ENCODE measurements around the gene SPPL2B. TPM values are rescaled to one million over a fixed set of nuclear protein-coding genes. Genes with fewer than 3 reads are reported as not detected.

The SPPL2B gene
- total RNA-seq, 1 donor from 2014 or later: 95.7 TPM

DNA sequence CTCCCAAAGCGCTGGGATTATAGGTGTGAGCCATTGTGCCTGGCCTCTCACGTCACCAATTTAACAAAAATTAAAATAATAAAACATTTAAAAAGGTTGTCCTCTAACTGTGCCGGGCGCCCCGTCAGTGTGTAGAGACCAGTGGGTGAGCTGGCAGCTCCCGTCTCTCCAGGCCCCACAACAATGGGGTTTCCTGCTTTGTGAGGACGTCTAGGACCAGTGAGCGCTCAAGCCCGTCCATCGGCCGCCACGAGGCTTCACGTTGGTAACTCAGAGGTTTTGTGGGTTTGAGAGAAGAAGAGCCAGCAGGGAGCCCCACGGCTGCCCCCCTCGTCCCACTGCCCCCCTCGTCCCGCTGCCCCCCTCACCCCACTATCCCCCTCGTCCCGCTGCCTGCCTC lies 4.8 kb upstream of the SPPL2B start:
- TF ChIP-seq, protein P1, sequence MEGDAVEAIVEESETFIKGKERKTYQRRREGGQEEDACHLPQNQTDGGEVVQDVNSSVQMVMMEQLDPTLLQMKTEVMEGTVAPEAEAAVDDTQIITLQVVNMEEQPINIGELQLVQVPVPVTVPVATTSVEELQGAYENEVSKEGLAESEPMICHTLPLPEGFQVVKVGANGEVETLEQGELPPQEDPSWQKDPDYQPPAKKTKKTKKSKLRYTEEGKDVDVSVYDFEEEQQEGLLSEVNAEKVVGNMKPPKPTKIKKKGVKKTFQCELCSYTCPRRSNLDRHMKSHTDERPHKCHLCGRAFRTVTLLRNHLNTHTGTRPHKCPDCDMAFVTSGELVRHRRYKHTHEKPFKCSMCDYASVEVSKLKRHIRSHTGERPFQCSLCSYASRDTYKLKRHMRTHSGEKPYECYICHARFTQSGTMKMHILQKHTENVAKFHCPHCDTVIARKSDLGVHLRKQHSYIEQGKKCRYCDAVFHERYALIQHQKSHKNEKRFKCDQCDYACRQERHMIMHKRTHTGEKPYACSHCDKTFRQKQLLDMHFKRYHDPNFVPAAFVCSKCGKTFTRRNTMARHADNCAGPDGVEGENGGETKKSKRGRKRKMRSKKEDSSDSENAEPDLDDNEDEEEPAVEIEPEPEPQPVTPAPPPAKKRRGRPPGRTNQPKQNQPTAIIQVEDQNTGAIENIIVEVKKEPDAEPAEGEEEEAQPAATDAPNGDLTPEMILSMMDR (IDR thresholded peaks at IDR 0.05): no peak
- Histone ChIP-seq H3K9me3 (no peaks in the 10 kb centered on the region), H3K27me3 (no peaks in the 10 kb centered on the region), H3K4me1 (peaks cover 0 to 12% of the 10 kb centered on the region in 2 donors), H3K27ac (no peak overlapping the region), H3K36me3 (peaks cover 13 to 26% of the 10 kb centered on the region in 2 donors), H3K4me3 (no peak overlapping the region)
- DNase-seq (ENCODE audit: low spot score in 2 of 2): no peak
- intact Hi-C loops (cut with DNase I): no loop called here

DNA sequence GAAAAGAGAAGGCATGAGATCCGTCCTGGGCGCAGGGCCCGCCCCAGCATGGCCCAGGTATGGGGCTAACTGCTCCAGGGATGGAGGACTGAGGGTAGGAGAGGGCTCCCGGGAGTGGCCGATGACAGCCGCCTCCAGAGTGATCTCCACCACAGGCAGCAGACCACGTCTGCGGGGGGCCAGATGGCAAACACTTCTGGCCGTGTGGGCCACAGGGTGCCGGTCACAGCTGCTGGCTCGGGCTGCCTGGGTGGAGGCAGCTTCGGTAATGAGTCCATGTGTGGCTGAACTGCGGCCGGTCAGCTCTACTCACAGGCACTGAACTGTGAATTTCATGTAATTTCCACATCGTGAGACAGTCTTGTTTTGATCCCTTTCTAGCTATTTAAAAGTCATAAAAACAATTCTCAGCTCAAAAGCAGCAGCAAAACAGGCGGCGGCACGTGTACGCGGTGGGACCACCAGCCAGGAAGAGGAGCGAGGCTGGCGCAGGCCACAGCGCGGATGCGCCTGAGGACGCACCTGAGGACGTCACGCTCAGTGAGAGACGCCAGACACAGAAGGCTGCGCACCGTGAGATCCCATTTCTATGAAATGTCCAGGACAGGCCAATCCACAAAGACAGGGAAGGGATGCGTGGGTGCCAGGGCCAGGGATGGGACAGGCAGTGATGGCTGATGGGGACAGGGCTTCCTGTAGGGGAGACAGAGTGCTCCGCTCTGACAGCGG lies 4.1 kb upstream of the SPPL2B start:
- Histone ChIP-seq H3K9me3 (no peaks in the 10 kb centered on the region), H3K4me1 (peaks cover under 1 to 16% of the 10 kb centered on the region in 2 donors), H3K27ac (no peak overlapping the region), H3K36me3 (peaks cover 13 to 26% of the 10 kb centered on the region in 2 donors), H3K27me3 (no peaks in the 10 kb centered on the region), H3K4me3 (no peak overlapping the region)
- TF ChIP-seq, protein P1 (IDR thresholded peaks at IDR 0.05): no peak
- intact Hi-C loops (cut with DNase I): no loop called here
- no peak for DNase-seq (ENCODE audit: low spot score in 2 of 2)

DNA sequence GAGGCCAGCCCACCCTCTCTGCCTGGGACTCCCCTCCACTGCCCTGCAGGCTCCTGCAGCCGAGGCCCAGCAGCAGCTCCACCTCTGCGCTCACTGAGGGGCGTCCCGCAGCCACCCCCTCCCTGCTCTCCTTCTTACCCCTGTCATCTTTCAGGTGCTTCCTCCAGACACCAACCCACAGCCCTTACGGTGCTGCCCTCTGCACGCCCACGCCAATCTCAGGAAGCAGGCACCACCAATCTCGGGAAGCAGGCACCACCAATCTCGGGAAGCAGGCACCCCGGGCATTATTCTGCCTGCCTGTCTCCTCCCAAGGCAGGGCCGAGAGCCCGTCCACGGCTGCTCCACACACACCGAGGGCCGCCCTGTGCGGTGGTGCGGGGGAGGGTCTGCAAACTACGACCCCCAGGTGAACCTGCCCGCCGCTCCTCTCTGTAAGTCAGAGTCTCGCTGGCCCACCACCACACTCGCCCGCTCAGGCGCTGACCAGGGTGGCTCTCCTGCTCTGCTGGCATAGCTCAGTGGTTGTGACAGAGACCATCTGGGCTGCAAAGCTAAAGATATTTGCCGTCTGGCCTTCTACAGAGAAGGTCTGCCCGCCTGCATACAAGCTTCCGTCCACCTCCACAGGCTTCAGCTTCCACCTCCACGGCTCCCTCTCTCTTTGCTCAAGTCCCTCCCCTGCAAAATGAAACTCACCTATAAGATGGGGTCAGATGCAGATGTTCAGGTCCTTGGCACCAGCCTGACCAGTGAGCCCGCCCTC lies 3.0 kb upstream of the SPPL2B start:
- H3K36me3 ChIP-seq: peaks cover 13 to 26% of the 10 kb centered on the region in 2 donors
- intact Hi-C loops (cut with DNase I): no loop called here

GRCh38 chr19:2326699-2327360 lies 1.7 kb upstream of the SPPL2B start:
- peak overlapping the region; percentile 73 to 84 for H3K4me3 ChIP-seq
- H3K4me1 ChIP-seq: peaks cover 2 to 28% of the 10 kb centered on the region in 2 donors
- no peaks in the 10 kb centered on the region for H3K9me3 ChIP-seq
- H3K27me3 ChIP-seq: no peaks in the 10 kb centered on the region
- no peak for DNase-seq (ENCODE audit: low spot score in 2 of 2)
- intact Hi-C loops (cut with DNase I): no loop called here
- H3K27ac ChIP-seq: no peak overlapping the region
- H3K36me3 ChIP-seq: peaks cover 10 to 26% of the 10 kb centered on the region in 2 donors
- TF ChIP-seq, protein P1 (IDR thresholded peaks at IDR 0.05): no peak

More for the DNA sequence above, 3.0 kb upstream of the SPPL2B start:
- no peak for DNase-seq (ENCODE audit: low spot score in 2 of 2)
- TF ChIP-seq, protein P1 (IDR thresholded peaks at IDR 0.05): no peak
- H3K9me3 ChIP-seq: no peaks in the 10 kb centered on the region
- H3K27ac ChIP-seq: no peak overlapping the region
- no peak overlapping the region for H3K4me3 ChIP-seq
- peaks cover 2 to 27% of the 10 kb centered on the region in 2 donors for H3K4me1 ChIP-seq
- no peaks in the 10 kb centered on the region for H3K27me3 ChIP-seq

DNA sequence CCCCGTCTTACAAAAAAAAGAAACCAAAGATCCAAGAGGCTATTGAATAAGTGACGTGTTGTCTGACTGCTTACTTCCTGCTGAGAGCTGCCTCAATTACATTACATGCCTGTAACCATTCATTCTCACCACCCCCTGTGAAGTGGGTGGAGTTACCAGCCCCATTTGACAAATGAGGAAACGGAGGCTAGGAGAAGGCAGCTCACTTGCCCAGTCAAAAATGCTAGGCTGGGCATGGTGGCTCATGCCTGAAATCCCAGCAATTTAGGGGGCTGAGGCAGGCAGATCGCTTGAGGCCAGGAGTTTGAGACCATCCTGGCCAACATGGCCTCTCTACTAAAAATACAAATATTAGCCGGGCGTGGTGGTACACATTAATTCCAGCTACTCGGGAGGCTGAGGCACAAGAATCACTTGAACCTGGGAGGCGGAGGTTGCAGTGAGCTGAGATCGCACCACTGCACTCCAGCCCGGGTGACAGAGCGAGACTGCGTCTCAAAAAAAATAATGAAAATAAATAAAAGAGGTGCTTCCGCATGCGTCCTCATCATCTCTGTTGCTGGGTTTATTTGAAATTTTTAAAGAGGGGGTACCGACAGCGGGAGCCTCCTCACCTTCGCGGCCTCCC lies 597 bp upstream of the SPPL2B start:
- intact Hi-C loops (cut with DNase I): loop anchor here (1.0 to 2.0 kb wide), 3 partner anchors 57 to 231 kb away; partner anchors contain the start of genes PLEKHJ1 and SF3A2
- Histone ChIP-seq H3K4me1 (peaks cover 2 to 34% of the 10 kb centered on the region in 2 donors), H3K27me3 (no peaks in the 10 kb centered on the region), H3K9me3 (no peaks in the 10 kb centered on the region), H3K4me3 (peak overlapping the region; percentile 73 to 84), H3K36me3 (peaks cover 7 to 21% of the 10 kb centered on the region in 2 donors), H3K27ac (peak overlapping the region in 1 of 2 donors; percentile 48)
- DNase-seq (ENCODE audit: low spot score in 2 of 2): no peak
- TF ChIP-seq, protein P1 (IDR thresholded peaks at IDR 0.05): no peak
